Smooth muscle cell of the brain vasculature (primary cell): ENCODE data around the gene PELO.
A peak's percentile ranks its signal among the peaks of the same experiment; 100 is the strongest.
"Not testable (repeated sequence)": the region's sequence is repeated elsewhere in the genome, so short reads cannot be mapped to it uniquely, and the experiment has no call there.

Source experiments
- DNase-seq: peaks from one replicate; pipeline ENCODE4 v3.0.0-alpha.2; 2012; ENCODE audit warnings: low read depth, low spot score

The PELO gene

GRCh38 chr5:52800394-52801213 lies 12.9 kb downstream of the PELO start:
- peak; percentile 36 for DNase-seq

GRCh38 chr5:52801329-52801728 lies 13.6 kb downstream of the PELO start:
- no peak for DNase-seq

- DNase-seq = no peak
These were observed 14.7 kb downstream of the PELO start for GRCh38 chr5:52802272-52802973.

GRCh38 chr5:52802974-52803336 lies 15.2 kb downstream of the PELO start:
- no peak for DNase-seq

- DNase-seq = no peak
These were observed 16.7 kb downstream of the PELO start for GRCh38 chr5:52804387-52804791.

GRCh38 chr5:52804981-52805380 lies 17.3 kb downstream of the PELO start:
- DNase-seq = no peak

- no peak for DNase-seq
These were observed 17.9 kb downstream of the PELO start for GRCh38 chr5:52805615-52806014.

- DNase-seq = no peak
These were observed 19.3 kb downstream of the PELO start for GRCh38 chr5:52807037-52807436.

- no peak for DNase-seq
These were observed 20.0 kb downstream of the PELO start for GRCh38 chr5:52807723-52808122.

GRCh38 chr5:52808316-52808901 lies 20.7 kb downstream of the PELO start:
- DNase-seq = no peak

GRCh38 chr5:52809884-52810283 lies 22.2 kb downstream of the PELO start:
- DNase-seq = no peak

- no peak for DNase-seq
These were observed 22.7 kb downstream of the PELO start for GRCh38 chr5:52810426-52810825.

- no peak for DNase-seq
These were observed 23.5 kb downstream of the PELO start for GRCh38 chr5:52811067-52811749.

GRCh38 chr5:52814352-52815148 lies 26.8 kb downstream of the PELO start:
- no peak for DNase-seq

GRCh38 chr5:52817818-52818217 lies 30.1 kb downstream of the PELO start:
- no peak for DNase-seq

- DNase-seq = no peak
These were observed 30.6 kb downstream of the PELO start for GRCh38 chr5:52818360-52818759.

- DNase-seq = not testable (repeated sequence)
These were observed 31.1 kb downstream of the PELO start for GRCh38 chr5:52818807-52819206.

GRCh38 chr5:52821901-52822300 lies 34.2 kb downstream of the PELO start:
- DNase-seq = no peak

- DNase-seq = no peak
These were observed 34.7 kb downstream of the PELO start for GRCh38 chr5:52822437-52822836.

GRCh38 chr5:52824827-52825226 lies 37.1 kb downstream of the PELO start:
- DNase-seq = no peak

- DNase-seq = no peak
These were observed 38.1 kb downstream of the PELO start for GRCh38 chr5:52825826-52826225.
